GM18519 (cell line): ENCODE data around the gene TMEM184A.
"Not testable (repeated sequence)": the region's sequence is repeated elsewhere in the genome, so short reads cannot be mapped to it uniquely, and the experiment has no call there.

Experiments
- ATAC-seq: cut with Tn5 transposase; IDR thresholded peaks from one replicate; pipeline ENCODE4 v1.9.1; 2021; ENCODE audit warnings: mild to moderate bottlenecking, moderate library complexity; ENCODE audit not compliant: unreplicated experiment, low FRiP score

TMEM184A gene

GRCh38 chr7:1531263-1531978 is 24.6 kb downstream of the TMEM184A start:
- no peak for ATAC-seq

GRCh38 chr7:1530946-1531262 is 25.1 kb downstream of the TMEM184A start:
- no peak for ATAC-seq

DNA sequence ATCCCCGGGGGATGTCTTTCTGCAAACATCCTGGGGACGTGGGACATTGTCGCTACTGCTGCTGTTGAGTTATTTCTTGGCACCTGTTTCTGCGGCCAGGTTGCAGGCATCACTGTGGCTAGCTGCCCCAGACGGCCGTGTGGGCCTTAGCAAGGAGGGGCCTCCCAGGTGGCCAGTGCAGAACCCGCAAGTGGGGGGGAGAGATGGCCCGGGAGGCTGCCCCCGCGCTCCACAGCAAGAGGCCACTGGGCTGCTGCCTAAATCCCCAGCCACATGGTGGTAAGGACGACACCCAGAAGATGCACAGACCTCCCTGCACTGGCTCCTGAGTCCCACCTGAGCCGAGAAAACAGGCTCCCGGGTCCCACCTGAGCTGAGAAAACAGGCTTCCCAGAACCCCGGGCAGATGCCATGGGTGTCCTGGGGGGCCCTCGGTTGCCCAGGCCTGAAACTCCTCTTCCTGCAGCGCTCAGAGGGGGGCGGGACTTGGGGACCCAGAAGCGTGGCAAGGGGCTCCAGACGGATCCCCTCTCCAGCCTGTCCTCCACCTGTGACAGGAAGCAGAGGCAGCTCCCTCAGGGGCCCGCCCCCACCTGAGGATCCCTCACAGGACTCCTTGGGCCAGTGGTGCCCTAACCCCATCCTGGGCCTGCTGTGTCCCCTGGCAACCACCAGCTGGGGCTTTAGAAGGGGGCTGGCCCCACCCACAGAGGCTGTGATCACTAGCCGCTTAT is 26.5 kb downstream of the TMEM184A start:
- no peak for ATAC-seq

DNA sequence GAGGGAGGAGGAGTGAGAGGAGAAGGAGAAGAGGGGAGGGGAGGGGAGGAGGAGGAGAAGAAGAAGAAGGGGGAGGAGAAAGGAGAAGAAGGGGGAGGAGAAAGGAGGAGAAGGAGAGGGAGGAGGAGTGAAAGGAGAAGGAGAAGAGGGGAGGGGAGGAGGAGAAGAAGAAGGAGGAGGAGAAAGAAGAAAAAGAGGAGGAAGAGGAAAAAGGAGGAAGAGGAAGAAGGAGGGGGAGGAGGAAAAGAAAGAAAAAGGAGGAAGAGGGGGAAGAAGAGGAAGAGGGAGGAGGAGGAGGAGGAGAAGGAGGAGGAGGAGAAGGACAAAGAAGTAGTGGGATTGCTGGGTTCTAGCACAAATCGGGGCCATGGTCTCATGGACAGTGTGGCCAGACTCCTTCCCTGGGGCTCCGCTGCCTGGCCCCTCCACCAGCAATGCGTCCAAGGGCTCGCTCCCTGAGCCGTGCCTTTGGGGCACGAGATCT is 29.7 kb downstream of the TMEM184A start:
- ATAC-seq, result no peak

- ATAC-seq, result no peak
Measured at GRCh38 chr7:1525409-1525808, 30.6 kb downstream of the TMEM184A start.

- ATAC-seq, result no peak
Measured at GRCh38 chr7:1523844-1524243, 32.2 kb downstream of the TMEM184A start.

- ATAC-seq, result no peak
Measured at GRCh38 chr7:1523208-1523607, 32.8 kb downstream of the TMEM184A start.

DNA sequence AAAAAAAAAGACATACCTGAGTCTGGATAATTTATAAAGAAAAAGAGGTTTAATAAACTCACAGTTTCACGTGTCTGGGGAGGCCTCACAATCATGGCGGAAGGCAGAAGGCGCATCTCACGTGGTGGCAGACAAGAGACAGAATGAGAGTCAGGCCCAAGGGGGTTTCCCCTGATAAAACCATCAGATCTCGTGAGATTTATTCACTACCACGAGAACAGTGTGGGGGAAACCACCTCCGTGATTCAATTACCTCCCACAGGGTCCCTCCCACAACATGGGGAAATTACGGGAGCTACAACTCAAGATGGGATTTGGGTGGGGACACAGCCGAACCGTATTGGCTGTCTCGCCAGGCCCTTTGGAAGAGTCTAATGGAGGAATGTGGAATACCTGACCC is 34.5 kb downstream of the TMEM184A start:
- ATAC-seq, result no peak

GRCh38 chr7:1520539-1521234 is 35.3 kb downstream of the TMEM184A start:
- ATAC-seq, result no peak

GRCh38 chr7:1519322-1519922 is 36.6 kb downstream of the TMEM184A start:
- ATAC-seq, result not testable (repeated sequence)

GRCh38 chr7:1516586-1517251 is 39.3 kb downstream of the TMEM184A start:
- ATAC-seq, result no peak

DNA sequence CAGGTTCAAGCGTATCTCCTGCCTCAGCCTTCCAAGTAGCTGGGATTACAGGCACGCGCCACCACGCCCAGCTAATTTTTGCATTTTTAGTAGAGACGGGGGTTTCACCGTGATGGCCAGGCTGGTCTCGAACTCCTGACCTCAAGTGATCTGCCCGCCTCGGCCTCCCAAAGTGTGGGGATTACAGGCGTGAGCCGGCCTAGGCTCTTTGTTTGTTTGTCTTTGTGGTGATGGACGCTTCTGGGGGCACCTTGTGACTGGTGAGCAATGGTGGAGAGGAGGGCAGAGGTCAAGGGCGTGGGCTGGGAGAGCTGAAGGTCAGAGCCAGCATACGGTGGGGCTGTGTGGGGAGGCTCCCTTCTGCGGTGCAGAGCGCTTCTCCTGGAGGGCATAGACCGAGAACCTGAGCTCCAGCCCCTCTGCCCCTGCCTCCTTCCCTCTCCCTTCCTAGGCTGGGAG is 40.5 kb downstream of the TMEM184A start:
- ATAC-seq, result not testable (repeated sequence)

DNA sequence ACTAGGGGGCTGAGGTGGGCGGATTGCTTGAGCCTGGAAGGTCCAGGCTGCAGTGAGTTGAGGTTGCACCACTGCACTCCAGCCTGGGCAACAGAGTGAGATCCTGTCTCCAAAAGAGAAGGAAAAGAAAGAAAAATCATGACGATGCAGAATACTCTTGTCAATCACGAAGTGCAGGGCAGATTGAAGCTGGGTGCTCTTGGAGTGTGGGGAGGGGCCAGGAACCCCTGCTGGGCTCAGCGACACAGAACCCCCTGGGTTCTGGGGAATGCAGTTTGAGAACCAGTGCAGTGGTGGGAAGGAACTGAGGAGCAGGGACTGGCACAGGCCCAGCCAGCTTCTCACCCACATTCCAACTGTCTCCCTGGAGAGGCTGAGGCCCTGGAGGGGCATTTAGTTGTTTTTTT is 41.0 kb downstream of the TMEM184A start:
- no peak for ATAC-seq

DNA sequence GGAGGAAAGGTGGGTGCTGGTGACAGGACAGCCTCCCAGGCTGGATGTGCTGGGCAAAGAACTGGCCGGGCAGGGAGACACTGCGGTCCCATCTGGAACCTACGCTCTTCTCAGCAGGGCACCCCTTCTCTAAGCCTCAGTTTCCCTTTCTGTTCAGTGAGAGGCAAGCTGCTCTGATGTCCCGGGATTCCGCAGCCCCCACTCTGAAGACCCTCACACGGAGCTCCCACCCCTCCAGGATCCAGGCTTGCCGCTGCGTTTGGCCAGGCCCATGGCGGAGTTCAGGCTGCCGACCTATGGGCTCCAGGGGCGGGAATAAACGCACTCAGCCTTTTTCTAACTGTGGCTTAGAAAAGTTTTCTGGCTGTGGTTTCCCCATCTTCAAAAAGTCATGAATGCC is 41.6 kb downstream of the TMEM184A start:
- no peak for ATAC-seq

- ATAC-seq, result no peak
Measured at GRCh38 chr7:1513657-1514095, 42.3 kb downstream of the TMEM184A start.

- ATAC-seq, result no peak
Measured at GRCh38 chr7:1512781-1513656, 43.0 kb downstream of the TMEM184A start.

DNA sequence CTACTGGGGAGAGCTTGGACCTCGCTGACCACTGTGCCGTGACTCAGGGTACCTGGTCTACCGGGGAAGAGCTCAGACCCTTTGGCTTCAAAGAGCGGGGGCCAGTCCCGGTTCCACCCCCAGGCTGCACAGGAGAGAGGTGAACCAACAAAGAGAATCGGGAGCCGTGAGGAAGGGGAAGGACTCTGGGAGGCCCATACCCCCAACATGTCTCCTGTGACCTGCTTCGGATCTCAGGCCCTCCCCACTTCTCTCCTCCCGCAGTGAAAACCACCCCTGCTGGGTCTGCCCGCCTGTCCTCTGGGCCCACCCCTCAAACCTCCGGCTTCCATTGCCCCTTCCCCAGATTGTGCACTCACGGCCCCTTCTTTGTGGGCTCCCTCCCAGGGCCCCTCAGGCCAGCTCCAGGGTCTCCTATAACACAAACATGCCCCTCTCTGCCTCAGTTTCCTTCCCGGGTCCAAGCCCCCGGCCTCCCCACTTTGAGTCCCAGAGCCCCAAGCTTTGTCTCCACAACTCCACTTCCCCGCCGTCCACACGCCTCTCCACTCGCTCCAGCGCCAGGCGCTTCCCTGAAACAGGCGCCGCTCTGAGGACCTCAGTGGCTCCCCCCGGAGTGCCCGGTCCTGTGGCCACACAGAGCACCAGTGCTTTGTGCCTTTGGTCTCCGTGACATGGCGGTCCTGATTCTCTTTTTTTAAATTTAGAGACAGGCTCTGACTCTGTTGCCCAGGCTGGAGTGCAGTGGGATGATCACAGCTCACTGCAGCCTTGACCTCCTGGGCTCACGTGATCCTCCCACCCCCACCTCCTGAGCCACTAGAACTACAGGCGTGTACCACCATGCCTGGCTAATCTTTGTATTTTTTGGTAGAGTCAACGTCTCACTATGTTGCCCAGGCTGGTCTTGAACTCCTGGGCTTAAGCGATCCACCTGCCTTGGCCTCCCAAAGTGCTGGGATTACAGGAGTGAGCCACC is 44.3 kb downstream of the TMEM184A start:
- ATAC-seq, result no peak

DNA sequence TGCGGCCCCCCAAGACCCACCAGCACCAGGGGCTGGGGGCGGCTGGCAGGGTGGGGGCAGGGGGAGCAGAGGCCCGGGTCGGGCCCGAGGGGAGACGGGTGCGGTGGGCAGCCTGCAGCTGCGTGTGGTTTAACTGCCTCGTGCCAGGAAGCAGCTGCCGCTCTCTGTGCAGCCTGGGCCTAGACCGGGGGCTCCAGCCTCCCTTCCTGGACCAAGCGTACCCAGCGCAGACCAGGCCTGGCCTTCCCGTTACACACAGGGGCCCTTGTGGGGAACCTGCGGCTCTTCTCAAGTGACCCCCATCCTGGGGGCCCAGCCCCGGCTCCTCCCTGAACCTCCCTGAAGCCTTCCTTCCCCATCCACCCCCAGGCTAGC is 45.2 kb downstream of the TMEM184A start:
- no peak for ATAC-seq
